Esophagus (tissue), 2 donors: ENCODE measurements around the gene NDUFC2. TPM values are rescaled to one million over a fixed set of nuclear protein-coding genes. Genes with fewer than 3 reads are reported as not detected.
"Not testable (repeated sequence)": the region's sequence is repeated elsewhere in the genome, so short reads cannot be mapped to it uniquely, and the experiment has no call there.

Experiments used
- H3K27ac ChIP-seq, 2 donors: one replicate each; pipeline ENCODE4 v1.5.1; 2013; ENCODE audit warnings: low read depth in 2 of 2, mild to moderate bottlenecking in 2 of 2, inconsistent platforms in 1 of 2, low read length in 1 of 2, moderate library complexity in 1 of 2
- H3K27me3 ChIP-seq, 2 donors: one replicate each; pipeline ENCODE4 v1.6.1; 2013; ENCODE audit warnings: low read length in 2 of 2, control low read depth in 1 of 2, mild to moderate bottlenecking in 1 of 2; ENCODE audit not compliant: insufficient read depth in 2 of 2, control insufficient read depth in 1 of 2
- H3K36me3 ChIP-seq, 2 donors: one replicate each; pipeline ENCODE4 v1.6.1; 2013; ENCODE audit warnings: low read length in 1 of 2; ENCODE audit not compliant: control insufficient read depth in 2 of 2, insufficient read depth in 2 of 2
- H3K4me1 ChIP-seq, 2 donors: one replicate each; pipeline ENCODE4 v1.6.1; 2013; ENCODE audit warnings: low read length in 1 of 2; ENCODE audit not compliant: control insufficient read depth in 2 of 2, insufficient read depth in 2 of 2
- H3K4me3 ChIP-seq, 2 donors: one replicate each; pipeline ENCODE4 v1.5.1; 2013; ENCODE audit warnings: low read length in 2 of 2, mild to moderate bottlenecking in 2 of 2, low read depth in 1 of 2, moderate library complexity in 1 of 2
- H3K9me3 ChIP-seq, 2 donors: one replicate each; pipeline ENCODE4 v1.6.1; 2013; ENCODE audit warnings: mild to moderate bottlenecking in 2 of 2, low read depth in 1 of 2, low read length in 1 of 2, moderate library complexity in 1 of 2; ENCODE audit not compliant: control insufficient read depth in 2 of 2, insufficient read depth in 1 of 2
- WGBS, 2 donors: extraction: QIAGEN DNeasy Blood & Tissue Kit; methylation state at CpG; one replicate each; pipeline ENCODE4 v1.1.7; 2013; 5-methylcytosine and 5-hydroxymethylcytosine counted together
- polyA plus RNA-seq, 2 donors: library from polyadenylated mRNA; stranded (reverse); fragments of 200-250 nt; gene quantifications; one replicate each; pipeline ENCODE4 v1.2.3, GENCODE V29; 2013
- donor health status: healthy with polysubstance abuse.
- donor health status: Bipolar disorder and iron deficiency.

NDUFC2 gene
- polyA plus RNA-seq, 2 donors, result 50.9 to 140 TPM

DNA sequence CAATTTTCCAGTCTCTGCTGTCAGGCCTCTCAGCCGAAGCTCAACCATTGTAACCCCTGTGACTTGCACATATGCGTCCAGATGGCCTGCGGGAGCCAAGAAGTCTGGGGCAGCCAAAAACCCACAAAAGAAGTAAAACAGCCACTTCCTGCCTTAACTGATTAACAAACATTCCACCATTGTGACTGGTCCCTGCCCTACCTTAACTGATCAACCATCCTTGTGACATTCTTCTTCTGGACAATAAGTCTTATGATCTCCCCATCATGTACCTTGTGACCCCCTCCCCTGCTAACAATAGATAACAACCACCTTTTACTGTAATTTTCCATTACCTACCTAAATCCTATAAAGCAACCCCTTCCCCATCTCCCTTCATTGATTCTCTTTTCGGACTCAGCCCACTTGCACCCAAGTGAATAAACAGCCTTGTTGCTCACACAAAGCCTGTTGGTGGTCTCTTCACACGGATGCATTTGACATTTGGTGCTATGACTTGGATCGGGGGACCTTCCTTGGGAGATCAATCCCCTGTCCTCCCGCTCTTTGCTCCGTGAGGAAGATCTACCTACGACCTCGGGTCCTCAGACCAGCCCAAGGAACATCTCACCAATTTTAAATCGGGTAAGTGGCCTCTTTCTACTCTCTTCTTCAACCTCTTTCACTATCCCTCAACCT lies 1.3 kb upstream of the NDUFC2 start:
- no peak overlapping the region for H3K4me3 ChIP-seq
- H3K27ac ChIP-seq, result no peak overlapping the region
- no peaks in the 10 kb centered on the region for H3K27me3 ChIP-seq
- H3K9me3 ChIP-seq, result no peaks in the 10 kb centered on the region
- 84 to 85% methylated on average over 11 of the region's 11 CpGs for WGBS, 2 donors
- peaks cover 4 to 7% of the 10 kb centered on the region in 2 donors for H3K4me1 ChIP-seq
- no peaks in the 10 kb centered on the region for H3K36me3 ChIP-seq

DNA sequence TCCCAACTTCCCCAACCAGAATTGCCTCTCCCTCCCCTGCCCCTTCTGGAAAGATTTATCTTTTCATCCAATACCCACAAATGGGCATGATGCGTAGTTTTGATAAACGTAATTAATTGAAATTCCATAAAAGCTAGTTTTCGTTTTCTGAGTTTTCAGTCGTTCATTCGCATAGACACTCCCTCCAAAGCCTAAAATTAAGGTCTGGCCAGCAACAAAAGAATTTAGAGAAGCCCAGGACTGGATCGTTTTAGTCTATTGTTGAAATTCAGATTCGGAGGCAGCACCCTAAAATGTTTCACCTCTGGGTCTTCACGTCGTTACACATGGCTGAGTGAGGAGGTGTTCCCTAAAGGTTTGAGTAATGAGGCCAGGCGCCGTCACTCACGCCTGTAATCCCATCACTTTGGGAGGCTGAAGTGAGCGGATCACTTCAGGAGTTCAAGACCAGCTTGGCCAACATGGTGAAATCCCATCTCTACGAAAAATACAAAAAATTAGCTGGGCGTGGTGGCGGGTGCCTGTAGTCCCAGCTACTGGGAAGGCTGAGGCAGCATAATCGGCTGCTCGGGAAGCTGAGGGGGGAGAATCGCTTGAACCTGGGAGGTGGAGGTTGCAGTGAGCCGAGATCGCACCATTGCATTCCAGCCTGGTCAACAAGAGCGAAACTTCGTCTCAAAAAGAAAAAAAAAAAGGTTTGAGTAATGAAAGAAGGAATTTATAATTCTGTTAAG lies 589 bp upstream of the NDUFC2 start:
- 56 to 62% methylated on average over 23 of the region's 23 CpGs for WGBS, 2 donors

DNA sequence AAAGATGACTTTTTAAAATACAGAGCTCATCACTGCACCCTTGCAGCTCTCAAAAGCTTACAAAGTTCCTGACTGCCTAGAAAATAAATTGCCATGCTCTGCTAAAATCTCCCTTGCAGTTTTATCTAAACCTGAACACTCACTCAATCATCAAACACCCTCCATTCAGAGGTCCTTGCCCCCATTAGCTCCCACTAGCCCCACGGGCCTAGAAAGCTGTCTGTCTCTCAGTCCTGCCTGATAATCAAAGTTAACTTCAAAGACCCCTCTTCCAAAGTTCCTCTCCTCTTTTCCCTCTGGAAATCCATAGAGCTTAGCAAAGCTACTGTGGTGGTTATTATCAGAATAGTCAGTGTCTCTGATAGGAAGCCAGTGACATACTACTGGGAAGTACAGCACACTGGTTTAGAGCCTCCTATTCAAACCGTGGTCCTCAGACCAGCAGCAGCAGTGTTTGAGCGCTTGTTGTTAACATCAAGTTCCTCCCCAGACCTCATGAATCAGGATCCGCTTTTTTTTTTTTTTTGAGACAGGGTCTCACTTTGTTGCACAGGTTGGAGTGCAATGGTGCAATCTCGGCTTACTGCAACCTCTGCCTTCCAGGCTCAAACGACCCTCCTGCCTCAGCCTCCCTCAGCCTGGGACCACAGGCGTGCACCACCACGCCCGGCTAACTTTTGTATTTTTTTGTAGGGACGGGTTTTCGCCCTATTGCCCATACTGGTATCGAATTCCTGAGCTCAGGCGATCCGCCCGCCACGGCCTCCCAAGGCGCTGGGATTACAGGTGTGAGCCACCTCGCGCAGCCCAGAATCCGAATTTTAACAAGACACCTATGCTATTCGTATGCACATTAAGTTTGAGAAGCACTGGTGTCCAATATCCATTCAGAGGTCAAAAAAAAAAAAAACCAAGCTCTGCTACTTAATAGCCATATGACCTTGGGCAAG lies 1.2 kb downstream of the NDUFC2 start:
- Histone ChIP-seq H3K36me3 (no peaks in the 10 kb centered on the region), H3K4me1 (peaks cover 4 to 7% of the 10 kb centered on the region in 2 donors), H3K27ac (no peak overlapping the region), H3K27me3 (no peaks in the 10 kb centered on the region), H3K9me3 (no peaks in the 10 kb centered on the region), H3K4me3 (peak overlapping the region; percentile 97)
- 29 to 30% methylated on average over 21 of the region's 21 CpGs for WGBS, 2 donors

More for the DNA sequence above, 589 bp upstream of the NDUFC2 start:
- Histone ChIP-seq H3K4me3 (peak overlapping the region; percentile 97), H3K27ac (peak overlapping the region; percentile 89 to 90), H3K36me3 (no peaks in the 10 kb centered on the region), H3K9me3 (no peaks in the 10 kb centered on the region), H3K4me1 (peaks cover 4 to 7% of the 10 kb centered on the region in 2 donors), H3K27me3 (no peaks in the 10 kb centered on the region)

DNA sequence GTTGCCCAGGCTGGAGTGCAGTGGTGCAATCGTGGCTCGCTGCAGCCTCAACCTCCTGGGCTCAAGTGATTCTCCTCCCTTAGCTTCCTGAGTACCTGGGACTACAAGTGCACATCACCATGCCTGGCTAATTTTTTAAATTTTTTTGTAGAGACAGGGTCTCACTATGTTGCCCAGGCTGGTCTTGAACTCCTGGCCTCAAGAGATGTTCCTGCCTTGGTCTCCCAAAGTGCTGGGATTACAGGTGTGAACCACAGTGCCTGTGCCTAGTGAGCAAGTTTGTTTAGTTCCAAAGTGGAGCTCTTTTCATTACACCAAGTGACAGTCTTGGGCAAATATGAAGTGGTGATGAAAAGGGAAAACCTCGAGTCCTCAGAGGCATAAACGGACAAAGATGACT lies 2.1 kb downstream of the NDUFC2 start:
- not testable (repeated sequence) for H3K4me1 ChIP-seq, H3K36me3 ChIP-seq, H3K4me3 ChIP-seq, H3K27me3 ChIP-seq, H3K27ac ChIP-seq, H3K9me3 ChIP-seq
- 75 to 80% methylated on average over 4 of the region's 4 CpGs for WGBS, 2 donors

DNA sequence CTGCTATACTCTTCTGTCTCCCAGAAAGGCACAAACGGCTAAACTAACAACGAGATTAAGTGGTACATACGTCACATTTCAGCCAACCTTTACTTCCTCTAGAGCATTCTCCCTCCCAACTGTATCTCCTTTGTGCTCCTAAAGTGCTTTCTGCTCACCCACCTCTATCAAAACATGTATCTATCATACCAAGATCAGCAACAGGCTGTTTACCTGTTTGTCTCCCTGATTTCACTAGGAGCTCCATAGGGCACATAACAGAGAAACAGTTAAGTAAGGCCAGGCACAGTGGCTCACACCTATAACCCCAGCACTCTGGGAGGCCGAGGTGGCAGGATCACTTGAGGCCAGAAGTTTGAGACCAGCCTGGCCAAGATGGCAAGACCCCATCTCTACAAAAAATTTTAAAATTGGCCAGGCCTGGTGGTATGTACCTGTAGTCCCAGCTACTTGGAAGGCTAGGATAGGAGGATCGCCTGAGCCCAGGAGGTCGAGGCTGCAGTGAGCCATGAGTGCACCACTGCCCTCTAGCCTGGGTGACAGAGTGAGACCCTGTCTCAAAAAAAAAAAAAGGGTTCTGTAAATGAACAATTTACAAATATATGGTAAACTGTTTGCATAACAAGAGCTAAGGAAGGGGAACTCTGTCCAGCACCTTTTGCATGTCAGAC lies 2.8 kb downstream of the NDUFC2 start:
- peaks cover 4 to 7% of the 10 kb centered on the region in 2 donors for H3K4me1 ChIP-seq

DNA sequence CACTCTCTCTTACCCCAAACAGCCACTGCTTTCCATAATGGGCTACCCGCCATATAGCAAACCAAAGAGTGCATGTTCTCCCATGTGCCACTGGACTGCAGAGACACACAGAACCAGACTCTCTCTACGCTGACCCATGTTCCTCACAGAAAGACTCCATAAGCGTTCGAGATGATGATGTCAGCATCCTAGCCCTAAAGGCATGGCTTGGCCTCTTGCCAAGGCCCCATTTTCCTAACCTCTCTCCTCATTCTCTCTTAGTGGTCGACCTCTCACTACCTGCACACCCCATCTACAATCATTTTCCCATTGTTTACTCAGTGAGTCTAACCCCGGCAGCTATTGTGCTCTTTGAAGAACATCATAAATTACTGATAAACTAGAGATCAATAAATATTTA lies 4.9 kb downstream of the NDUFC2 start:
- peaks cover 4 to 15% of the 10 kb centered on the region in 2 donors for H3K36me3 ChIP-seq
- H3K27me3 ChIP-seq, result no peaks in the 10 kb centered on the region
- WGBS, 2 donors, result 68 to 77% methylated on average over 6 of the region's 6 CpGs
- H3K9me3 ChIP-seq, result no peaks in the 10 kb centered on the region
- no peak overlapping the region for H3K4me3 ChIP-seq
- peaks cover 6 to 7% of the 10 kb centered on the region in 2 donors for H3K4me1 ChIP-seq
- H3K27ac ChIP-seq, result no peak overlapping the region

More for the DNA sequence above, 2.8 kb downstream of the NDUFC2 start:
- Histone ChIP-seq H3K36me3 (peaks cover 0 to 3% of the 10 kb centered on the region in 2 donors), H3K4me3 (no peak overlapping the region), H3K9me3 (no peaks in the 10 kb centered on the region), H3K27me3 (no peaks in the 10 kb centered on the region), H3K27ac (no peak overlapping the region)
- WGBS, 2 donors, result 76 to 81% methylated on average over 6 of the region's 6 CpGs

DNA sequence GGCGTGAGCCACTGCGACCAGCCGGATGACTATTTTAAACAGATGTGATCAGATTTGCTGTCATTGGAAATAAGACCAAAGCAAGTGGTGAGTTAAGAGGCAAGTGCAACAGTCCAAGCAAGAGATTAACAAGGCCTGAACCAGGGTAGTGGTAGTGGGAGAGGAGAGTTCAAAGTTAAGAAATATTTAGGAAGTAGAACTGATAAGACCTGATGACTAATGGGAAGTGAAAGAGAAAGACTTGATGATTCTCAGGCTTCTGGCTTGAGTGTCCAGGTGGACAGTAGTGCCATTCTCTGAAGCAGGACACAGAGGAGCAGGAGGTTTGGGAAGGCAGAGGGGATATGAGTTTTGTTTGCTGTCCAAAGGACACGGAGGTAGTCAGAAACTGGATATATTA lies 7.2 kb downstream of the NDUFC2 start:
- Histone ChIP-seq H3K4me1 (peaks cover 0 to 2% of the 10 kb centered on the region in 2 donors), H3K36me3 (peaks cover 11 to 17% of the 10 kb centered on the region in 2 donors), H3K9me3 (no peaks in the 10 kb centered on the region), H3K4me3 (no peak overlapping the region), H3K27me3 (no peaks in the 10 kb centered on the region), H3K27ac (no peak overlapping the region)
- 94 to 96% methylated on average over 4 of the region's 4 CpGs for WGBS, 2 donors

DNA sequence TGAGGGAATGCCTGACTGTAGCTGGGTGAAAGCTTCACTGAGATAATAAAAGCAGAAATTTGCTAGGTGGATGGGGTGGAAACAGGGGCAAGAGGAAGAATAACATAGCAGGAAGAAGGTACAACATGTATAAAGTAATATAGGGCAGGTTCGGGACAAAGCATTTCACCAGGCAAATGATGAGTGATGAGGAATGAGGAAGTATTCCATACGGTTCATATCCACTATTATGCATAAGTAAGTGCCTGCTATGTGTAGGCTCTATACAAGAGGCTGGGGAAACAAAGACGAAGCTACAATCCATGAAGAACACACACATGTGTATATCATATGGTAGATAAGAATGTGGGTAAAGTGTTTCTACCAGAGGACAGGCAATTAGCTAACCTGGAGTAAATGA lies 7.9 kb downstream of the NDUFC2 start:
- no peaks in the 10 kb centered on the region for H3K27me3 ChIP-seq
- WGBS, 2 donors, result 72 to 74% methylated on average over 3 of the region's 3 CpGs
- H3K4me3 ChIP-seq, result no peak overlapping the region
- peaks cover 12 to 17% of the 10 kb centered on the region in 2 donors for H3K36me3 ChIP-seq
- H3K9me3 ChIP-seq, result no peaks in the 10 kb centered on the region
- no peak overlapping the region for H3K27ac ChIP-seq
- peaks cover 0 to 2% of the 10 kb centered on the region in 2 donors for H3K4me1 ChIP-seq

DNA sequence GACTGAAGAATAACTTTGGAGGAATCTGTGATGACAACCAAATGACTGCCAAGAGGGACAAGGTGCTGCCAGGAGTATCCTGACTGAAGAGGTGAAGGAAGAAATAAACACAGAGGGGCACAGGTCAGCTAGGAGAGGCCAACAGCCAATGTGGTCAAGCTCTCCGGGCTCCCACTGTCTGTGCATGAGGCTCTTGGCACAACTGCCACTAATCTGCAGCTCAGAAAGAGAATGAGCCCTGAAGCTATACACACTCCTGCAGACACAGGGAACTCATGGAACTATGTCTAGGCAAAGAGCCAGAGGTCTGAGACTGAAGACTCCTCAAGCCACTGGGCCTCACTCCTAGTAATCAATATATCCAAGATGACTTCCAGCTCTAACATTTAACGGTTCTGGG lies 9.0 kb downstream of the NDUFC2 start:
- peaks cover 0 to 2% of the 10 kb centered on the region in 2 donors for H3K4me1 ChIP-seq
- H3K27me3 ChIP-seq, result no peaks in the 10 kb centered on the region
- H3K27ac ChIP-seq, result no peak overlapping the region
- peaks cover 12 to 17% of the 10 kb centered on the region in 2 donors for H3K36me3 ChIP-seq
- WGBS, 2 donors, result 70 to 85% methylated on average over 2 of the region's 2 CpGs
- H3K9me3 ChIP-seq, result no peaks in the 10 kb centered on the region
- no peak overlapping the region for H3K4me3 ChIP-seq
